Mammary epithelial cell (primary cell): ENCODE measurements around the gene WSCD1.

ENCODE experiments used
- CTCF ChIP-seq, 2 donors: IDR thresholded peaks in 1 of 2; conservative IDR thresholded peaks in 1 of 2; 2 replicates each; pipeline ENCODE4 v1.5.1; 2011 to 2012; ENCODE audit warnings: inconsistent platforms in 2 of 2, low read length in 2 of 2, mild to moderate bottlenecking in 2 of 2, control low read depth in 1 of 2, low read depth in 1 of 2; ENCODE audit not compliant: insufficient read depth in 1 of 2; ENCODE audit errors: extremely low read depth in 1 of 2
- EZH2 ChIP-seq: IDR thresholded peaks from 2 replicates; pipeline ENCODE4 v1.6.1; 2012; ENCODE audit warnings: low read length, inconsistent platforms, borderline replicate concordance

- no peak for TF ChIP-seq CTCF (conservative IDR thresholded peaks at IDR 0.05 in 1 of 2, IDR thresholded peaks at IDR 0.05 in 1 of 2; ENCODE audit: extremely low read depth in 1 of 2, insufficient read depth in 1 of 2, low read depth in 1 of 2, low read length in 2 of 2)
- no peak for TF ChIP-seq EZH2
These were observed 8.3 kb downstream of the WSCD1 start for GRCh38 chr17:6078458-6078871.
